22Rv1 (cell line): ENCODE results near the gene IL1RN.
"Not testable (repeated sequence)": the region's sequence is repeated elsewhere in the genome, so short reads cannot be mapped to it uniquely, and the experiment has no call there.

ENCODE experiments used
- H3K27ac ChIP-seq: fragments of 450-650 bp; 2 replicates; pipeline ENCODE4 v1.5.1; 2017
- CTCF ChIP-seq: fragments of 450-650 bp; IDR thresholded peaks from 2 replicates; pipeline ENCODE4 v1.5.1; 2017; ENCODE audit warnings: mild to moderate bottlenecking
- ZFX ChIP-seq: fragments of 450-650 bp; IDR thresholded peaks from 2 replicates; pipeline ENCODE4 v1.6.1; 2017; ENCODE audit warnings: antibody characterized with exemption, borderline replicate concordance

Gene IL1RN

DNA sequence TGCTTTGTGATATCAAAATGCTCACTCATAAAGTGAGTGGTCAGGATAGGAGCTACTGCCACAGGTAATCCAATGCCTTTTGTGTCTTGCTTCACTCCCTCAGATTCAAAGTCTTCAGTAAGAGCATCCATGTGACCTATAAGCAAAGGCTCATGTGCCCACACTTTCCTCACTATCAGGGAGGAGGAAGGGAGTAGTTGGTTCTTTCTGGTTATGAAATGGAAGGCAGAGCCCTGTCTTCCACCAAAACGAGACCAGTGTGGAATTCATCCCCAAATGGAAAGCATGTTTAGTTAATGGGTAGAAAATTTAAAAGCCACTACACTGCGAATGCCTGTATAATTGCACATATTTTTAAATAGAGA, 33.8 kb upstream of the IL1RN start:
- TF ChIP-seq CTCF: no peak
- TF ChIP-seq ZFX: no peak
- no peak overlapping the region for H3K27ac ChIP-seq

DNA sequence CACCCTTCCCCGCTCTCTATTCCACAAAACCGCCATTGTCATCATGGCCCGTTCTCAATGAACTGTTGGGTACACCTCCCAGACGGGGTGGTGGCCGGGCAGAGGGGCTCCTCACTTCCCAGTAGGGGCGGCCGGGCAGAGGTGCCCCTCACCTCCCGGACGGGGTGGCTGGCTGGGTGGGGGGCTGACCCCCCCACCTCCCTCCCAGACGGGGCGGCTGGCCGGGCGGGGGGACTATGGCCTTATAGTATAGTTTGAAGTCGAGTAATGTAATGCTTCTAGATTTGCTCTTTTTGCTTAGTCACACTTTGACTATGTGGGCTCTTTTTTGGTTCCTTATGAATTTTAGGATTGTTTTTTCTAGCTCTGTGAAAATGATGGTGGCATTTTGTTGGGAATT, 31.1 kb upstream of the IL1RN start:
- not testable (repeated sequence) for H3K27ac ChIP-seq

- H3K27ac ChIP-seq: not testable (repeated sequence)
Measured at GRCh38 chr2:113096842-113097618, 30.4 kb upstream of the IL1RN start.

DNA sequence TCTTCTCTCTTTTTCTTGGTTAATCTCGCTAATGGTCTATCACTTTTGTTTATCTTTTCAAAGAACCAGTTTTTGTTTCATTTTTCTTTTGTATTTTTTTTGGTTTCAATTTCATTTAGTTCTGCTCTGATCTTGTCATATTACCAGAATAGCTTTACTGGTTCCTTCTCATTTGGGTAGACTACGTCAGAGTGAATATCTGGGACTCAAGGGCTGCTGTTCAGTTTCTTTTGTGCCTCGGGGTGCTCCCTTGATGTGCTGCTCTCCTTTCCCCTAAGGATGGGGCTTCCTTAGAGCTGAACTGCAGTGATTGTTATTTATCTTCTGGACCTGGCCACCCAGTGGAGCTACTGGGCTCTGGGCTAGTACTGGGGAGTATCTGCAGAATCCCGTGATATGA, 29.4 kb upstream of the IL1RN start:
- H3K27ac ChIP-seq: no peak overlapping the region
- TF ChIP-seq CTCF: no peak
- no peak for TF ChIP-seq ZFX

- no peak for TF ChIP-seq CTCF
- no peak for TF ChIP-seq ZFX
- no peak overlapping the region for H3K27ac ChIP-seq
Measured at GRCh38 chr2:113098532-113098931, 28.9 kb upstream of the IL1RN start.

DNA sequence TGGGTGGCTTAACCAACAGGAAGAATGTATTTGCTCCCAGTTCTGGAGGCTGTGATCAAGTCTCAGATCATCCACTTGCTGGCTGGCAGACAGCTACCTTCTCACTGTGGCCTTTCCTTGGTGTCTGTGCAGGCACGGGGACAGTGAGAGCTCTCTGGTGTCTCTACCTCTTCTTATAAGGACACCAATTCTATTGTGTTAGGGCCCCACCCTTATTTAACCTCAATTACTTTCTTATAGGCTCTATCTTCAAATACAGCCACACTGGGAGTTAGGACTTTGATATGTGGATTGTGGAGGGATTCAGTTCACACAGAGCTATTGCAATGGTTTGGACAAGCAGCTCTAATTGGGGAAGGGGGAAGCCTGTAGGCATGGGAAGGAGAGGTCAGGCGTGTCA, 25.3 kb upstream of the IL1RN start:
- no peak for TF ChIP-seq CTCF
- no peak for TF ChIP-seq ZFX
- H3K27ac ChIP-seq: no peak overlapping the region

DNA sequence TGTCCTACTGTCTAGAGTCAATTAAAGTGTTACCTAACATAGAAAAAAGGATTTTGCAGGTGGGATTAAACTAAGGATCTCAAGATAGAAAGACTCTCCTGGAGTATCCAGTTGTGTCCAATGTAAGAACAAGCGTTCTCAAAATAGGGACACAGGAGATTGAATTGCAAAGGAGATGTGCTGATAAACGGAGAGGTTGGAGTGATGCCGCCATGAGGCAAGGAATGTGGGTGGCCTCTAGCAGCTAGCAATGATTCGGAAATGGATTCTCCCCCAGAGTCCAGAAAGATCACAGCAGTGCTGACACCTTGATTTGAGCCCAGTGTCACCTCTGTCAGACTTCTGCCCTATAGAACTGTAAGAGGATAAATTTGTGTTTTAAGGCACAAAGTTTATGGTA, 24.1 kb upstream of the IL1RN start:
- no peak overlapping the region for H3K27ac ChIP-seq
- TF ChIP-seq ZFX: no peak
- TF ChIP-seq CTCF: no peak

GRCh38 chr2:113104054-113104611, 23.3 kb upstream of the IL1RN start:
- TF ChIP-seq CTCF (no peak), ZFX (no peak)
- no peak overlapping the region for H3K27ac ChIP-seq
